Trophoblast cell (in vitro differentiated cells and primary cell): ENCODE results near the gene CLCF1.

Experiments
- DNase-seq, 2 donors: peaks; one replicate each; pipeline ENCODE4 v3.0.0-alpha.2; 2016
- H2AFZ ChIP-seq: 2 replicates; pipeline ENCODE4 v1.6.1; 2013; ENCODE audit warnings: low read length, moderate library complexity, mild to moderate bottlenecking; ENCODE audit not compliant: insufficient read depth, poor library complexity
- H2AK5ac ChIP-seq: 2 replicates; pipeline ENCODE4 v1.6.1; 2013; ENCODE audit warnings: mild to moderate bottlenecking, low read length
- H2BK120ac ChIP-seq: 2 replicates; pipeline ENCODE4 v1.6.1; 2013; ENCODE audit warnings: low read length, mild to moderate bottlenecking, moderate library complexity; ENCODE audit not compliant: insufficient read depth, poor library complexity
- H2BK12ac ChIP-seq: 2 replicates; pipeline ENCODE4 v1.6.1; 2013; ENCODE audit warnings: mild to moderate bottlenecking, low read length, moderate library complexity
- H2BK5ac ChIP-seq: 2 replicates; pipeline ENCODE4 v1.6.1; 2013; ENCODE audit warnings: low read length, low read depth, moderate library complexity, mild to moderate bottlenecking; ENCODE audit not compliant: poor library complexity
- H3K14ac ChIP-seq: 2 replicates; pipeline ENCODE4 v1.6.1; 2013; ENCODE audit warnings: mild to moderate bottlenecking, low read length
- H3K18ac ChIP-seq: 2 replicates; pipeline ENCODE4 v1.6.1; 2013; ENCODE audit warnings: mild to moderate bottlenecking, low read length
- H3K23ac ChIP-seq: 2 replicates; pipeline ENCODE4 v1.6.1; 2013; ENCODE audit warnings: low read length
- H3K27ac ChIP-seq: 2 replicates; pipeline ENCODE4 v1.5.1; 2013; ENCODE audit warnings: low read depth, mild to moderate bottlenecking, inconsistent platforms, low read length, moderate library complexity
- H3K27me3 ChIP-seq: 2 replicates; pipeline ENCODE4 v1.6.1; 2013; ENCODE audit warnings: inconsistent platforms, mild to moderate bottlenecking, low read length, moderate library complexity; ENCODE audit not compliant: insufficient read depth
- H3K36me3 ChIP-seq, 2 experiments: 1 replicate in 1 of 2; 2 replicates in 1 of 2; pipeline ENCODE4 v1.6.1; 2013; ENCODE audit warnings: low read length in 2 of 2, mild to moderate bottlenecking in 2 of 2, moderate library complexity in 1 of 2; ENCODE audit not compliant: insufficient read depth in 2 of 2, control insufficient read depth in 1 of 2
- H3K4ac ChIP-seq: 2 replicates; pipeline ENCODE4 v1.6.1; 2013; ENCODE audit warnings: low read depth, mild to moderate bottlenecking, low read length, moderate library complexity
- H3K4me1 ChIP-seq, 2 experiments: 1 replicate in 1 of 2; 2 replicates in 1 of 2; pipeline ENCODE4 v1.6.1; 2013; ENCODE audit warnings: low read length in 2 of 2, mild to moderate bottlenecking in 2 of 2, moderate library complexity in 1 of 2; ENCODE audit not compliant: insufficient read depth in 2 of 2, control insufficient read depth in 1 of 2
- H3K4me2 ChIP-seq: 2 replicates; pipeline ENCODE4 v1.6.1; 2013; ENCODE audit warnings: inconsistent platforms, mild to moderate bottlenecking, low read length, moderate library complexity
- H3K4me3 ChIP-seq: 2 replicates; pipeline ENCODE4 v1.5.1; 2013; ENCODE audit warnings: mild to moderate bottlenecking, low read depth, low read length, inconsistent platforms
- H3K79me1 ChIP-seq: one replicate; pipeline ENCODE4 v1.6.1; 2013; ENCODE audit warnings: low read length
- H3K79me2 ChIP-seq: 2 replicates; pipeline ENCODE4 v1.6.1; 2013; ENCODE audit warnings: low read length, mild to moderate bottlenecking; ENCODE audit not compliant: control insufficient read depth, insufficient read depth, poor library complexity
- H3K9ac ChIP-seq: 2 replicates; pipeline ENCODE4 v1.6.1; 2013; ENCODE audit warnings: mild to moderate bottlenecking, low read length
- H3K9me3 ChIP-seq: 2 replicates; pipeline ENCODE4 v1.6.1; 2013; ENCODE audit warnings: low read depth, mild to moderate bottlenecking, control low read depth, inconsistent platforms, low read length; ENCODE audit not compliant: insufficient read depth
- H4K12ac ChIP-seq: 2 replicates; pipeline ENCODE4 v1.6.1; 2013; ENCODE audit warnings: low read depth, mild to moderate bottlenecking, low read length, moderate library complexity
- H4K8ac ChIP-seq: 2 replicates; pipeline ENCODE4 v1.6.1; 2013; ENCODE audit warnings: low read depth, mild to moderate bottlenecking, low read length, moderate library complexity
- H4K91ac ChIP-seq: one replicate; pipeline ENCODE4 v1.6.1; 2013; ENCODE audit warnings: low read depth, mild to moderate bottlenecking, low read length, moderate library complexity
- whole genome bisulfite sequencing: extraction: QIAGEN DNeasy Blood & Tissue Kit; methylation state at CpG from one replicate; pipeline ENCODE4 v1.1.7; 2013; ENCODE audit warnings: missing lambda C conversion rate; ENCODE audit not compliant: insufficient read length, insufficient coverage; ENCODE audit errors: extremely low coverage; 5-methylcytosine and 5-hydroxymethylcytosine counted together

The CLCF1 gene

DNA sequence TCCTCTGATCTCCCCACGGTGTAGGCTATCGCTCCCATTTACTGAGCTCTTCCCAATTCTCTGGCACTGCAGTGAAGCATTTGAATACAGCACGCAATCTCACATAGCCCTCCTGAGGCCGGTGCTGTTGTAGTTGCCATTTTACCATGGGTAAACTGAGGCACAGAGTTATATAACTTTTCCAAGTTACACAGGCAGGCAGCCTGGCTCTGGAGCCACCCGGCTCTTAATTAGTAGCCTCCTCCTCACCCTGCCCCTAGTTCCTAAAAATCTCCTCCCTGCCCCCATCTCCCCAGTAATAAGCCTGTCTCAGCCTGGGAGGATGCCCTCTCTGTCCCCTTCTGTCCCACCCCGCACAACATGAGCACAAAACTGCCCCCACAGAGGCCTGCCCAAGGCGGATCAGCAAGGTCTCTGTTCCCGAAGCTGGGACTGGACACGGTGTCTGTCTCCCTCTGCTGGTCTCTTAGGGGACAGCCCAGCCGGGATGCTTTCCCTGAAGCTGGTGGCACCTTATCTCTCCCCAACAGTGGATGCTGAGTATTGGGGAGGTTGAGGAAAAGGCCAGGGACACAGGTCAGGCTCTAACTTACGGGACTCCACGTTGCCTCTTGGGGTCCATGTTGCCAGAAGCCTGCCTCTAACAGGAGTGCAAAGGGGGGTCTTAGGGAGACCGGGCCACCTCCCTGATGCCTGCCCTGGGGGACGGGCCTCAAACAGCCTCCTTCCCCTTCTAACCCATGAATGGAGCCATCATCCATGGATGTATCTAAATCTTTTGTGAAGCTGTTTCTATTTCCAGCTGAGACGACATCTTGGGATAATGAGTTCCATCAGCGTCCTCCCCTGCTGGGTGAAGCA is 9.1 kb upstream of the CLCF1 start:
- no peak overlapping the region for H4K8ac ChIP-seq
- no peak overlapping the region for H3K4me3 ChIP-seq
- H3K9me3 ChIP-seq = peaks cover 1% of the 10 kb centered on the region
- no peak overlapping the region for H4K12ac ChIP-seq
- H2AK5ac ChIP-seq = no peak overlapping the region
- H2BK5ac ChIP-seq = no peak overlapping the region
- H3K4me2 ChIP-seq = no peak overlapping the region
- H3K4ac ChIP-seq = no peak overlapping the region
- H3K23ac ChIP-seq = no peak overlapping the region
- no peak overlapping the region for H2BK120ac ChIP-seq
- no peaks in the 10 kb centered on the region for H3K79me2 ChIP-seq
- no peak overlapping the region for H2BK12ac ChIP-seq
- no peak overlapping the region for H3K27ac ChIP-seq
- peaks cover 13 to 15% of the 10 kb centered on the region in 2 experiments for H3K4me1 ChIP-seq
- H3K14ac ChIP-seq = no peak overlapping the region
- H3K9ac ChIP-seq = no peak overlapping the region
- peak; percentile 65 to 92 for DNase-seq
- no peak overlapping the region for H3K18ac ChIP-seq
- H3K27me3 ChIP-seq = no peaks in the 10 kb centered on the region
- WGBS = no CpG with 5 or more reads among the region's 16 CpGs
- H2AFZ ChIP-seq = no peak overlapping the region
- H3K36me3 ChIP-seq = no peaks in the 10 kb centered on the region
- H4K91ac ChIP-seq = no peak overlapping the region
- H3K79me1 ChIP-seq = peaks cover 7% of the 10 kb centered on the region

- Histone ChIP-seq H2AK5ac (no peak overlapping the region), H2AFZ (no peak overlapping the region), H3K23ac (no peak overlapping the region), H3K4ac (no peak overlapping the region), H3K79me2 (no peaks in the 10 kb centered on the region), H4K91ac (no peak overlapping the region), H3K79me1 (peaks cover 7% of the 10 kb centered on the region), H3K9ac (no peak overlapping the region), H3K27ac (no peak overlapping the region), H4K8ac (no peak overlapping the region), H3K9me3 (peaks cover 1% of the 10 kb centered on the region), H2BK5ac (no peak overlapping the region), H2BK12ac (no peak overlapping the region), H3K36me3 (no peaks in the 10 kb centered on the region), H4K12ac (no peak overlapping the region), H2BK120ac (no peak overlapping the region), H3K27me3 (peaks cover 9% of the 10 kb centered on the region), H3K18ac (no peak overlapping the region), H3K4me1 (peaks cover 10 to 15% of the 10 kb centered on the region in 2 experiments), H3K14ac (no peak overlapping the region), H3K4me3 (no peak overlapping the region), H3K4me2 (no peak overlapping the region)
- peak in 1 of 2 donors; percentile 12 for DNase-seq
- WGBS = 100% methylated on average over 2 of the region's 13 CpGs
Observed at GRCh38 chr11:67381244-67381972, 8.0 kb upstream of the CLCF1 start.

- peaks cover 1% of the 10 kb centered on the region for H3K9me3 ChIP-seq
- H3K79me1 ChIP-seq = peaks cover 12% of the 10 kb centered on the region
- H4K8ac ChIP-seq = peak overlapping the region; percentile 34
- H3K23ac ChIP-seq = no peak overlapping the region
- no peak for DNase-seq
- peak overlapping the region; percentile 59 for H4K91ac ChIP-seq
- H3K79me2 ChIP-seq = no peaks in the 10 kb centered on the region
- no peak overlapping the region for H3K18ac ChIP-seq
- no peak overlapping the region for H3K9ac ChIP-seq
- H3K36me3 ChIP-seq = no peaks in the 10 kb centered on the region
- no peak overlapping the region for H3K4me2 ChIP-seq
- peak overlapping the region; percentile 14 for H2BK5ac ChIP-seq
- H3K4ac ChIP-seq = no peak overlapping the region
- WGBS = no CpG with 5 or more reads among the region's 23 CpGs
- no peak overlapping the region for H3K27ac ChIP-seq
- peak overlapping the region; percentile 85 for H2AK5ac ChIP-seq
- peaks cover 15% of the 10 kb centered on the region for H3K27me3 ChIP-seq
- H3K14ac ChIP-seq = peak overlapping the region; percentile 46
- peak overlapping the region; percentile 54 for H2BK12ac ChIP-seq
- H4K12ac ChIP-seq = no peak overlapping the region
- peaks cover 16 to 23% of the 10 kb centered on the region in 2 experiments for H3K4me1 ChIP-seq
- peak overlapping the region; percentile 49 for H2AFZ ChIP-seq
- no peak overlapping the region for H2BK120ac ChIP-seq
- H3K4me3 ChIP-seq = no peak overlapping the region
Observed at GRCh38 chr11:67379061-67380058, 6.0 kb upstream of the CLCF1 start.

- H4K12ac ChIP-seq = no peak overlapping the region
- no peak overlapping the region for H3K4ac ChIP-seq
- H3K4me2 ChIP-seq = no peak overlapping the region
- no peak for DNase-seq
- H3K79me1 ChIP-seq = peaks cover 17% of the 10 kb centered on the region
- H3K4me3 ChIP-seq = no peak overlapping the region
- H2AK5ac ChIP-seq = no peak overlapping the region
- H3K36me3 ChIP-seq = no peaks in the 10 kb centered on the region
- H4K8ac ChIP-seq = no peak overlapping the region
- H2BK12ac ChIP-seq = no peak overlapping the region
- H3K9ac ChIP-seq = no peak overlapping the region
- H3K23ac ChIP-seq = no peak overlapping the region
- H2BK120ac ChIP-seq = no peak overlapping the region
- peaks cover 18 to 25% of the 10 kb centered on the region in 2 experiments for H3K4me1 ChIP-seq
- H3K79me2 ChIP-seq = no peaks in the 10 kb centered on the region
- peaks cover 1% of the 10 kb centered on the region for H3K9me3 ChIP-seq
- H3K14ac ChIP-seq = no peak overlapping the region
- H3K27ac ChIP-seq = no peak overlapping the region
- H4K91ac ChIP-seq = no peak overlapping the region
- no peak overlapping the region for H2AFZ ChIP-seq
- peaks cover 15% of the 10 kb centered on the region for H3K27me3 ChIP-seq
- no peak overlapping the region for H2BK5ac ChIP-seq
- H3K18ac ChIP-seq = no peak overlapping the region
- no CpG with 5 or more reads among the region's 4 CpGs for WGBS
Observed at GRCh38 chr11:67378544-67378943, 5.1 kb upstream of the CLCF1 start.
